PC-3 (cell line): ENCODE data around the gene USP32. TPM values are rescaled to one million over a fixed set of nuclear protein-coding genes. Genes with fewer than 3 reads are reported as not detected.
"Not testable (repeated sequence)": the region's sequence is repeated elsewhere in the genome, so short reads cannot be mapped to it uniquely, and the experiment has no call there.

Experiments
- ATAC-seq: fragments of 200-7000 bp; cut with Tn5 transposase; 2 replicates; pipeline ENCODE4 v1.9.1; 2020; ENCODE audit warnings: mild to moderate bottlenecking, moderate library complexity
- BruUV-seq: library from RNA; stranded (reverse); fragments of 400-500 nt; replicated peaks from 2 replicates; lab custom pipeline; 2021; lab: Mats Ljungman, UMichigan
- CTCF ChIA-PET: fragments of 300-600 bp; sonication (Branson Sonifier 250); formaldehyde crosslinking; loops from one replicate; lab custom pipeline; 2022; ENCODE audit warnings: antibody characterized with exemption; lab: Charles Lee
- POLR2A ChIA-PET: fragments of 300-600 bp; sonication (Branson Sonifier 250); formaldehyde crosslinking; loops from one replicate; lab custom pipeline; 2022; ENCODE audit warnings: antibody characterized with exemption; ENCODE audit not compliant: unreplicated experiment; lab: Charles Lee
- DNase-seq: peaks from one replicate; pipeline ENCODE4 v3.0.0-alpha.2; 2015
- H2AFZ ChIP-seq: fragments of 300-600 bp; sonication (generic); 2 replicates; pipeline ENCODE4 v1.6.0; 2016; ENCODE audit warnings: antibody characterized with exemption, low read length
- H3F3A ChIP-seq: fragments of 300-600 bp; sonication (generic); one replicate; pipeline ENCODE4 v1.6.0; 2017; ENCODE audit warnings: antibody characterized with exemption, low read length, control low read depth, mild to moderate bottlenecking; ENCODE audit not compliant: unreplicated experiment
- H3K27ac ChIP-seq: fragments of 300-600 bp; sonication (generic); 2 replicates; pipeline ENCODE4 v1.5.1; 2016; ENCODE audit warnings: mild to moderate bottlenecking, low read length
- H3K27me3 ChIP-seq: fragments of 300-600 bp; sonication (generic); 2 replicates; pipeline ENCODE4 v1.6.1; 2016; ENCODE audit warnings: low read length, mixed read lengths
- H3K36me3 ChIP-seq: fragments of 300-600 bp; sonication (generic); 2 replicates; pipeline ENCODE4 v1.6.1; 2016; ENCODE audit warnings: low read depth, mixed run types, low read length, mixed read lengths
- H3K4me1 ChIP-seq: fragments of 300-600 bp; sonication (generic); 2 replicates; pipeline ENCODE4 v1.5.1; 2016; ENCODE audit warnings: low read length; ENCODE audit not compliant: insufficient read depth
- H3K4me2 ChIP-seq: fragments of 300-600 bp; sonication (generic); 2 replicates; pipeline ENCODE4 v1.6.0; 2016; ENCODE audit warnings: low read length
- H3K4me3 ChIP-seq: fragments of 300-600 bp; sonication (generic); 2 replicates; pipeline ENCODE4 v1.5.1; 2016; ENCODE audit warnings: mild to moderate bottlenecking, low read length, mixed read lengths
- H3K79me2 ChIP-seq: fragments of 300-600 bp; sonication (generic); 2 replicates; pipeline ENCODE4 v1.6.1; 2017; ENCODE audit warnings: low read length, mixed read lengths
- H3K9ac ChIP-seq: fragments of 300-600 bp; sonication (generic); 2 replicates; pipeline ENCODE4 v1.6.0; 2016; ENCODE audit warnings: mild to moderate bottlenecking, low read length
- H3K9me2 ChIP-seq: fragments of 300-600 bp; sonication (generic); replicated peaks from 2 replicates; pipeline ENCODE4 v1.6.1; 2016; ENCODE audit warnings: mixed run types, low read length, mixed read lengths
- H3K9me3 ChIP-seq: fragments of 300-600 bp; sonication (generic); 2 replicates; pipeline ENCODE4 v1.6.1; 2016; ENCODE audit warnings: low read length, mixed read lengths
- H4K20me1 ChIP-seq: fragments of 300-600 bp; sonication (generic); 2 replicates; pipeline ENCODE4 v1.6.1; 2016; ENCODE audit warnings: low read length, mixed read lengths
- EZH2 ChIP-seq: fragments of 300-600 bp; sonication (generic); IDR thresholded peaks from one replicate; pipeline ENCODE4 v1.6.1; 2017; ENCODE audit warnings: antibody characterized with exemption, mild to moderate bottlenecking, low read length; ENCODE audit not compliant: unreplicated experiment
- EZH2phosphoT487 ChIP-seq: fragments of 300-600 bp; sonication (generic); IDR thresholded peaks from 2 replicates; pipeline ENCODE4 v1.6.1; 2018; ENCODE audit warnings: mild to moderate bottlenecking, antibody characterized with exemption, low read length, borderline replicate concordance
- intact Hi-C: fragments of 100-400 bp; cut with micrococcal nuclease; formaldehyde crosslinking; loops from 2 replicates; pipeline ENCODE4 v1.9.0; 2023
- total RNA-seq: library from RNA; depleted of rRNA; stranded (reverse); fragments of >200 nt; gene quantifications from 2 replicates; pipeline ENCODE4 v1.2.3, GENCODE V29; 2014
- TF ChIP-seq, protein P1 (sequence below): fragments of 300-600 bp; sonication (generic); conservative IDR thresholded peaks from 2 replicates; pipeline ENCODE4 v1.5.1; 2017; ENCODE audit warnings: antibody characterized with exemption, low read depth, mild to moderate bottlenecking, low read length

Gene USP32
- total RNA-seq, 1 experiment from 2014 or later, result 34.1 TPM

DNA sequence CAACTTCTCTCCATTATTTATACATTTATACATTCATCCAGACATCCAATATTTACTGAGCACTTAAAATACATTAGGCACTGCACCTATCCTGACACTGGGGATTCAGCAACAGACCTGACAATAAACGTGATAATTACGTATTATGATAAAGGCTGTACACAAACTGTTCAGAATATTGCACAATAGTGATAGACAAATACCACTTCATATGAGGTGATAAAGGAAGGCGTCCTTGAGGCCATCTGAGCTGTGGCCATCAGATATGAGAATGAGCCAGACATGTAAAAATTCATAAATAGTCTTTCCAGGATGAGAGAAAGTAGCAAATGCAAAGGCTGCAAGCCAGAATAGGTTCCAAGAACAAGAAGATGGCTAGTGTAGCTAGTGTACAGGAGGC is 8.6 kb downstream of the USP32 start:
- BruUV-seq, result no TSS peak
- Histone ChIP-seq H3K4me2 (no peak overlapping the region), H3K4me1 (no peaks in the 10 kb centered on the region), H3K4me3 (no peak overlapping the region), H3K9me2 (no peaks in the 10 kb centered on the region), H3K27me3 (no peaks in the 10 kb centered on the region), H3K36me3 (no peaks in the 10 kb centered on the region), H3F3A (no peaks in the 10 kb centered on the region), H3K79me2 (peaks cover 65% of the 10 kb centered on the region), H3K27ac (no peak overlapping the region), H3K9me3 (no peaks in the 10 kb centered on the region), H3K9ac (no peak overlapping the region), H4K20me1 (peaks cover 3% of the 10 kb centered on the region; the same call in 1 of the 2 replicates), H2AFZ (no peak overlapping the region)
- TF ChIP-seq, protein P1, sequence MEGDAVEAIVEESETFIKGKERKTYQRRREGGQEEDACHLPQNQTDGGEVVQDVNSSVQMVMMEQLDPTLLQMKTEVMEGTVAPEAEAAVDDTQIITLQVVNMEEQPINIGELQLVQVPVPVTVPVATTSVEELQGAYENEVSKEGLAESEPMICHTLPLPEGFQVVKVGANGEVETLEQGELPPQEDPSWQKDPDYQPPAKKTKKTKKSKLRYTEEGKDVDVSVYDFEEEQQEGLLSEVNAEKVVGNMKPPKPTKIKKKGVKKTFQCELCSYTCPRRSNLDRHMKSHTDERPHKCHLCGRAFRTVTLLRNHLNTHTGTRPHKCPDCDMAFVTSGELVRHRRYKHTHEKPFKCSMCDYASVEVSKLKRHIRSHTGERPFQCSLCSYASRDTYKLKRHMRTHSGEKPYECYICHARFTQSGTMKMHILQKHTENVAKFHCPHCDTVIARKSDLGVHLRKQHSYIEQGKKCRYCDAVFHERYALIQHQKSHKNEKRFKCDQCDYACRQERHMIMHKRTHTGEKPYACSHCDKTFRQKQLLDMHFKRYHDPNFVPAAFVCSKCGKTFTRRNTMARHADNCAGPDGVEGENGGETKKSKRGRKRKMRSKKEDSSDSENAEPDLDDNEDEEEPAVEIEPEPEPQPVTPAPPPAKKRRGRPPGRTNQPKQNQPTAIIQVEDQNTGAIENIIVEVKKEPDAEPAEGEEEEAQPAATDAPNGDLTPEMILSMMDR, result no peak
- TF ChIP-seq EZH2 (no peak), EZH2phosphoT487 (no peak)
- DNase-seq (no peak), ATAC-seq (no peak)
- POLR2A ChIA-PET, result no interaction called here
- CTCF ChIA-PET, result no interaction called here
- intact Hi-C loops, result no loop called here

DNA sequence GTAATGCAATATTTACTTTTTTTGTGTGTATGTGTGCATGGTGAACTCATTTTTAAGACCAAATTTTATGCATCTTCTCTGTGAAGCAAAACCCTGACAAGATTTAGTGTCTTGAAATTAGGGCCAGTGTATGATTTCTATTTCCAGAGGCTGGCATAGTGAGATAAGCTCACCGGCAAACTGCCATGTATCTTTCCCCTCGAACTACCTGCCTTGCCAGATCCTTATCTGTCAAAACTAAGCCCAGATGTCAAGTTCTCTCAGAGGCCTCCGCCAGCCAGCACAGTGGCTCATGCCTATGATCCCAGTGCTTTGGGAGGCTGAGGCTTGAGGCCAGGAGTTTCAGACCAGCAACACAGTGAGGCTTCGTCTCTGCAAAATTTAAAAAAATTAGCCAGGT is 10.0 kb downstream of the USP32 start:
- Histone ChIP-seq H3K27me3 (no peaks in the 10 kb centered on the region), H4K20me1 (peaks cover 3% of the 10 kb centered on the region; the same call in 1 of the 2 replicates), H3F3A (no peaks in the 10 kb centered on the region), H3K9me3 (no peaks in the 10 kb centered on the region), H3K4me1 (no peaks in the 10 kb centered on the region), H3K4me3 (no peak overlapping the region), H3K9ac (no peak overlapping the region), H2AFZ (no peak overlapping the region), H3K36me3 (no peaks in the 10 kb centered on the region), H3K79me2 (peaks cover 55% of the 10 kb centered on the region), H3K9me2 (no peaks in the 10 kb centered on the region), H3K4me2 (no peak overlapping the region), H3K27ac (no peak overlapping the region)
- no TSS peak for BruUV-seq
- intact Hi-C loops, result no loop called here
- DNase-seq, result no peak
- ATAC-seq, result no peak
- POLR2A ChIA-PET, result no interaction called here
- CTCF ChIA-PET, result no interaction called here
- TF ChIP-seq EZH2phosphoT487, result no peak
- TF ChIP-seq EZH2, result no peak
- TF ChIP-seq, protein P1, result no peak

GRCh38 chr17:60379461-60379860 is 12.5 kb downstream of the USP32 start:
- H2AFZ ChIP-seq, POLR2A ChIA-PET, H3K9me2 ChIP-seq, H4K20me1 ChIP-seq, H3K9ac ChIP-seq, CTCF ChIA-PET, H3K9me3 ChIP-seq, H3F3A ChIP-seq, H3K4me3 ChIP-seq, BruUV-seq, H3K4me1 ChIP-seq, H3K27ac ChIP-seq, intact Hi-C loops, ATAC-seq, DNase-seq, H3K27me3 ChIP-seq, H3K36me3 ChIP-seq, H3K4me2 ChIP-seq: not testable (repeated sequence)
- H3K79me2 ChIP-seq, result peaks cover 31% of the 10 kb centered on the region

- BruUV-seq, H3K4me2 ChIP-seq, H3K36me3 ChIP-seq, H3K4me1 ChIP-seq, H3K9ac ChIP-seq, intact Hi-C loops, CTCF ChIA-PET, H3K9me2 ChIP-seq, H4K20me1 ChIP-seq, ATAC-seq, H3K27me3 ChIP-seq, H3K4me3 ChIP-seq, DNase-seq, POLR2A ChIA-PET, H3K27ac ChIP-seq, H2AFZ ChIP-seq, H3K9me3 ChIP-seq, H3F3A ChIP-seq: not testable (repeated sequence)
- H3K79me2 ChIP-seq, result peaks cover 19% of the 10 kb centered on the region
Observed at GRCh38 chr17:60378187-60378586, 13.7 kb downstream of the USP32 start.
